ENCODE results near the gene CBARP.
"Not testable (repeated sequence)": the region's sequence is repeated elsewhere in the genome, so short reads cannot be mapped to it uniquely, and the experiment has no call there.

CBARP gene

DNA sequence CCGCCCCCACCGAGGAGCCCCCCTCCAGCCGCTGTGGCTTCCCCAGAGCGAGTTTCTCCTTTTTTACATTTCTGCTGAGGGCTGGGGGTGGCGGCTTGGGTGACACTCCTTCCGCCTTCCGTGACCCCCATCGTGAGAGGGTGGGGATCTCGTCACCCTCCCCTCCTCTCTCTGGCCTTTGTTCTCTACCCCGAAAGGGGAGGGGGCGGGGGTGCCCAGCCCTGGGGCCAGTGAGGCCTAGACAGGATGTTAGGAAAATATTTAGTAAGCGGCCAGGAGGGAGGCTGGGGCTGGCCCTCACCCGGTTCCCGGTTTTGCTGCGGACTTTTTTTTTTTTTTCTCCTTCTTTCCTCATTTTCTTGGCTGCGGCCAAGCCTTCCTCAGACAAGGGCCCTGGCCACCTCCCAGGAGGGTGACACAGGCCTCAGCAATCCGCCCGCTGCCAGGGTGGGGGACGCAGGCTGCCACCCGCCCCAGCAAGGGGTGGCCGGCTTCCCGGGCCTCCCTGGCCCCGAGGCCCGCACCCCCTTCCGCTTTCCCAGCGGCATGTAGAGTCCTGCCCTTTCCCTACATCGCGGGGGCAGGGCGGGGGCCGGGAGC, 14.5 kb upstream of the CBARP start:
- peak in 4 of 5 donors; percentile 44 to 78 (median 54) for DNase-seq

DNA sequence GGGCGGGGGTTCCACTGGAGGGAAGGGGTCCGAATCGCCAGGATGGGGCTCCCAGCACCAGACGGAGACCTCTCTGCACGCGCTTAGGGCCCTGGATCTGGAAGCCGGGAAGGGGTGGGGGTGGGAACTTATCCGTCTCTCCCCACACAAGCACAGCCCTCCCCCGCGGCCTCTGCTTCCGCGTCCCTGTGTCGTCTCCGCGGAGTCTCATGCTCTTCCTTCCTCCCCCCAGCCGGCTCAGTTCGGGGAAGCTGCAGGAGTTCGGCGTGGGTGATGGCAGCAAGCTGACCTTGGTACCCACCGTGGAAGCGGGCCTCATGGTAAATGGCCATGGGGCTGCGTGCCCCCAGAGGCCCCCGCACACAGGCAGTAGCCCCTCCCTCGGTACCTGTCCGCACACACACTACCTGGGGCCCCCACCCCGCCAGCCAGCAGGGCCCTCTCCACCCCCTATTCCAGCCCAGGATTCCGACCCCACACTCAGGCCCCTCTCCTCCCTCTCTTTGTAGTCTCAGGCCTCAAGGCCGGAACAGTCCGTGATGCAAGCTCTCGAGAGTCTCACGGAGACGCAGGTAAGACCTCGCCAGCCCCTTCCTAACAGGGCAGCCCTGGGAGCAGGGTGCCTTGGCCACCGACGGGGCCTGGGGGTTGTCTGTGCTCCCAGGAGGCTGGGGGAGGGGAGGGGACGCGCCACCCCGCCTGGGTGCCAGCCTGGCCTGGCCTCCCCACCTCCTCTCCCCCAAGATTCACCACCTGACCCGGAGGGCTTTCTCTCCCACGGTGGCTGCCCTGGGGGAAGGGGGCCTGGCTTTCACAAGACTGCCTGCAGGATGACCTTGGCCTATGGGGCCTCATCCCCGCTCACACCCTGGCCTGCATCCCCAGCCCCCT, 13.8 kb upstream of the CBARP start:
- DNase-seq: peak; percentile 47 to 76 (median 63)

DNA sequence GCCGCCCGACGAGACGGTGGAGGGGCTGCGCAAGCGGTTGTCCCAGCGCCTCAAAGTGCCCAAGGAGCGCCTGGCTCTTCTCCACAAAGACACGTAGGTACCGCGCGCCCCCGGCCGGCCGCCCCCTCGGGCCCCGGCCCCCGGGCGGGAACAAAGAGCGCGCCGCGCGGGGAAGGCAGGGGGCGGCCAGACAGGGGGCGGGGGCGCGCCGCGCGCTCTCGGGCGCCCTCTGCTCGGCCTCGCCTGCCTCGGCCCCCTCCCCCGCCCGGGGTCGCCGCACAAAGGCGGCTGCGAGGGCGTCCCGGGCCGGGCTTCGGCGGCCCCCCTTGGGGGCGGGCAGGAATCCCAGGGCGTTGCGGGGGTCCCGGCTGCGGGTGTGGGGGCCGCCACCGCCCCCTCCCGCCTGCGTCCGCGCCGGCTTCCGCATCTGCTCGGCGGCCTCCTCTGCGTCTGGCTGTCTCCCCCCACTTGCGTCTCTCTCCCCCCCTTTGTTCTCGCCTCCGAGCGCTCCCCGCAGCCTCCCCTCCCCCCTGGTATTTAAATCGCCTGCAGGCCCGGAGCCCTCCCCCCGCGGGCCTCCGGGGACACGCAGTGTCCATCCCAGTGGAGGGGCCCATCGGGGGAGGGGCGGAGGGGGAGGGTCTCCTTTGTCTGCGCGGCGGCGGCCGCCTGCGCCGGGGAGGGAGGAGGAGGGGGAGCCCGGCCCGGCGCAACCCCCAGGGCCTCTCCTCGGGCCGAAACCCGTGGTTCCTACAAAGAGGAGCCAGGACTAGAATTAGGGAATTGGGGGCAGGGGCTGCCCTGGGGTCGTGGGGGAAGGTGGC, 12.8 kb upstream of the CBARP start:
- DNase-seq: peak; percentile 38 to 64 (median 61)

DNA sequence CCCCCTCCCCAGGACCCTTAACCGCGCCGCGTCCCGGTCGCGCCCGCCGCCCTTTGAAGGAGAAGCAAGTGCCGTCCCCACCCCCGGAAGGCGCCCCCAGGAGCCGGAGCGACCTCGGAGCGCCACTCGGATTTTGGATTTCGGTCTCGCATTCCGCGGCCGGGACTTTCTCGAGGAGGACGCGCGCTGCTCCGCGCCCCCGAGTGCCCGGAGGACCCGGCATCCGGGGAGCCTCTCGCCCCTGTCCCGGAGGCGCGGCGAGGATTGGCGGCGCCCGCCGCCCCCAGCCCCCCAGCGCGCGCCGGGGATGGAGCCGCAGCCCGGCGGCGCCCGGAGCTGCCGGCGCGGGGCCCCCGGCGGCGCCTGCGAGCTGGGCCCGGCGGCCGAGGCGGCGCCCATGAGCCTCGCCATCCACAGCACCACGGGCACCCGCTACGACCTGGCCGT, 12.2 kb upstream of the CBARP start:
- no peak for DNase-seq

DNA sequence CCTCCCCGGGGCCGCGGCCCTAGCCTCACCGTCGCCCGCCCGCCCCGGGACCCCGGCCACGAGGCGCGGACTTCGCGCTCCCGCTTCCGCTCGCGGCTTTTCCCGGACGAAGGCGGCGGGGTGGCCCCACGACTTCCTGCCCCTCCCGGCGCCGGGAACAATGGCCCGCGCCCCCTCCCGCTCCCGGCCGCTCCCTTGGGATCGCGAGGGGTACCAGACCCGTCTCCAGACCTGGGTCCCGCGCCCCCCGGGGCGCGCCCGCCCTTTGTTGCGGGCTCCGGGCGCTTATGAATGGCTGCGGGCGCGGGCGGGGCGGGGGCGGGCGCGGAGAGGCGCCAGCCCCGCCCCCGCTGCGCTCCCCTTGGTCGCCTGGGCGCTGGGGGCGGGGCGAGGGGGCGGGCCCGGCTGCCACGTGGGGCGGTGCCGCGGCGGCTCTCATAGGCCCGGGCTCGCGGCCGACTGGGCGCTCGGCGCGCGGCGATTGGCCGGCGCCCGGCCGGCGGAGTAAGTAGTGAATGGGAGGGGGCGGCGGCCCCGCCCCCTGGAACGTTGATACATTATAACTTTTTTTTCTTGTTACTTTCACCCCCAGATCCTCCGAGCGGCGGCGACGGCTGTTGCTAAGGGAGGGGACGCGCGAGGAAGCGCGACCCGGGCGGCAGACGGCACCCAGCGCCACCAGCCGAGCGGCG, 11.6 kb upstream of the CBARP start:
- DNase-seq: peak; percentile 87 to 98 (median 90)

DNA sequence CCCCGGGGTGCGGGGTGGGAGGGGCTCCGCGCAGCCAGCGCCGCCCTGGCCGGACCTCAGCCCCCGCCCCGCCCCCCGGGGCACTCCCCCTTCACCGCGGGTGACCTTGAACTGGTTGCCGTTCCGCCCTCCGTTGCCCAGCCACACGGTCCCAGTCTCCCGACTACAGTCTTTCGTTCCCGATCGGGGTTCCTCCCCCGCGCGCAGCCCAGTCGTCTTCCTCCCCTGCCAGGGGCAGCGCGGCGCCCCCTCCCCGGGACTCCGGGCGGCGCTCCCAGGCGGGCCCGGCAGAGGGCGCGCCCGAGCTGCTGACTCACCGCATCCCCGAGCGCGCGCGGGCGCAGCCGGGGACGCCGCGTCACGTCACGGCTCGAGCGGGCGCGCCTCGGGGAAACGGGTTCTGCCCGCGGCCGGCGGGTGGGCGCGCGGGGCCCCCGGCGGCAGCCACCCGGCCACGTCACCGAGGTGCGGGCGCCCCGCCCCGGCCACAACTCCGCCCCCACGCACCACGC, 11.0 kb upstream of the CBARP start:
- peak; percentile 73 to 90 (median 81) for DNase-seq

DNA sequence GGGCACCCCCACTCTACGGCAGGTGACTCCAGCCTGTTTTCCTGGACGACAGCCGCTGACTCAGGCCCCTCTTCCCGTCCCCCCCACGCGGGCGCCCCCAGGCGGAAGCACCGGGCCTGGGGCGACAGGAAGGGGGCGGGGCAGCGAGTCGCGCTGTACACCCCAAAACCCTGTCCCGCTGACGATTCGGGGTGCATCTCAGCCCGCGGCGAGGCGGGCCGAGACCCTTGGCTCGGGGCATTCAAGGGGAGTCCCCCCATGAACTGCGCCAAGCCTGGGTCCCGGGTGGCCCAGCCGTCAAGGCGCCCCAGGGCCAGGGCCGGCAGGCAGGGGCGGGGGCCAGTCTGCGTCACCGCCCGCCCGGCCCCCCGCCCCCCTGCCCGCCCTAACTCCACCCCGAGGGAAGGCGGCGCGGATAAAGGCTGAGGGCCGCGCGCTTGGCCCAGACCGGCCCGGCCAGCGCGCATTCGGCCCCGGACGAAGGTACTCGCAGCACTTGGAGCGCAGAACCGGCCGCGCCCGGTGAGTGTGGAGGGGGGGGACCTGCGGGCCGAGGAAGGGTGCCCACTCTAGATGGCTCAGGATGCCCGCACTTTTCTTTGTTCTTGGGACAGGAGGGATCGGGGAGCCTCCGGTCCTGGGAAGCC, 10.5 kb upstream of the CBARP start, which contains the start of gene MIDN:
Gene MIDN (plus strand): TSS at position 445 of the 647 bp plus-strand sequence. CDS start 1,714 bp downstream, outside the sequence.
- peak; percentile 62 to 81 (median 67) for DNase-seq

DNA sequence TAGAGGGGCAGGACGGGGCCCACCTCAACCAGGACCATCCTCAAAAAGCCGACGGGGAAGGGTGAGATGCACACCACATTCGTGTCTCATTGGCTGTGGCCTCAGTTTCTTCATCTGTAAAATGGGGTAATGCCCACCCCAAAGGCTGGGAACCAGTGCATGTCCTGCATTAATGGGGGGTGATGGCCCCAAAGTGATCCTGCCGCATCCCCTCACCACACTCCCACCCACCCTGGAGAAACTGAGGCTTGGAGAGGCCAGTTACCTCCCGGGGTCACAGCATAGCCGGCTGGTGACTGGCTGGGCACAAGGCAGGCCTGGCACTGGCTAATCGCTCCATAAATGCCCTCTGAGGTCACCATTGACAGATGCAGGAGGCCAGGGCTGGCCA, 9.9 kb upstream of the CBARP start:
- no peak for DNase-seq

DNA sequence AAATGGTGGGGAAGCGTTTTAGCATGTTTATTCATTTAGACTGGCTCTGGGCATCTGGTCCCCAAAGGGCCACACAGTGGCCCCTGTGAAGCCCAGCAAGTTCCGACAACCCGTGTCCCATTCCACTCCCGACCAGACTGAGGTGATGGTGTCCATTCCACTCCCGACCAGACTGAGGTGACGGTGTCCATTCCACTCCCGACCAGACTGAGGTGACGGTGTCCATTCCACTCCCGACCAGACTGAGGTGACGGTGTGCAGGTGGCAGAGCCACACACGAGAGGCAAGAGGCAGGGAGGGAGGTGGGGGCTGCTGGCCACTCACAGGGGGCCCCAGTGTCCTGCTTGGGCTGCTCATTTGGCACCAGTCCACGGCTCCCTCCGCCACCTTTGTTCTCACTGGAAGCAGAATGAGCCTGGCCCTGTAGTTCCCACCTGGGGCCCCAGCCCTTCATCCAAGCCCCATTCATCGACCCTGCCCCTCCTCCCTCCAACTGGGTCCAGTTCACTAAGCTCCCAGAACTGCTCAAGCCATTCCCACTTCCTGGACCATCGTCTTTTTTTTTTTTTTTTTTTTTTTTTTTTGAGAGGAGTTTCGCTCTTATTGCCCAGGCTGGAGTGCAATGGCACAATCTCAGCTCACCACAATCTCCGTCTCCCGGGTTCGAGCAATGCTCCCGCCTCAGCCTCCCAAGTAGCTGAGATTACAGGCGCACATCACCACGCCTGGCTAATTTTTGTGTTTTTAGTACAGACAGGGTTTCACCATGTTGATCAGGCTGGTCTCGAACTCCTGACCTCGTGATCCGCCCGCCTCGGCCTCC, 8.7 kb upstream of the CBARP start:
- not testable (repeated sequence) for DNase-seq

DNA sequence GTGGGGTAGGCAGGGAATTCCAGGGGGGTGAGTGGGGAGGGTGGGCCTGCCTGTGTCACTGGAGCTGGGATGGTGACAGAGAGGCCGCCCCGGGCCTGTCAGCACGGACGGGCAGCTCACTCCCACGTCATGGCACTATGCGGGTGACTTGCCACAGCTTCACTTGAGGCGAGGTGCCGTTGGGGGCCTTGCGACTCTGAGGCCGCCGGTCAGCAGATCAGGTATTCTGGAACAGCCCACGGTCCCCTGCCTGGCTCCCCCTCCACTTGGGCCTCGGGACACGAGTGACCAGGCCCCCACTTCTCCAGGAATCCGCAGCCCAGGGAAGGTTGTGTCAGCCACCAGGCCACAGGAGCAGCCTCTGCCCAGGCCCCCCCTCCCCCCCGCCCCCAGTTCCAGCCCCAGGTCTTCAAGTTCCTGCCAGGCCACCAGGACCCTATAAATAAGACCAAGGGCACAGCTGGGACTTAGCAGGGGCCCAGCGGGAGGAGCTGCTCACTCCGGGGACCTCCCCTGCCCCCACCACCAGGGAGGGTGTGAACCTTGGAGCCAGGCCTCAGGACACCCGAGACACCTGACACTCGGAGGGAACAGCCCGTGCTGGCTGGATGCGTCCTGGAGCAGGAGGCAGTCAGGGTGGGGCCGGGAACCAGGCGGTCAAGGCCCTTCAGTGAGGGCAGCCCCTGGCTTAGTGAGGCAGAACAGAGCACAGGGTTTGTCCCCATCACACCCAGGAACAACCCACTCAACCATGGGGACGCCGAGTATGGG, 7.9 kb upstream of the CBARP start:
- no peak for DNase-seq

DNA sequence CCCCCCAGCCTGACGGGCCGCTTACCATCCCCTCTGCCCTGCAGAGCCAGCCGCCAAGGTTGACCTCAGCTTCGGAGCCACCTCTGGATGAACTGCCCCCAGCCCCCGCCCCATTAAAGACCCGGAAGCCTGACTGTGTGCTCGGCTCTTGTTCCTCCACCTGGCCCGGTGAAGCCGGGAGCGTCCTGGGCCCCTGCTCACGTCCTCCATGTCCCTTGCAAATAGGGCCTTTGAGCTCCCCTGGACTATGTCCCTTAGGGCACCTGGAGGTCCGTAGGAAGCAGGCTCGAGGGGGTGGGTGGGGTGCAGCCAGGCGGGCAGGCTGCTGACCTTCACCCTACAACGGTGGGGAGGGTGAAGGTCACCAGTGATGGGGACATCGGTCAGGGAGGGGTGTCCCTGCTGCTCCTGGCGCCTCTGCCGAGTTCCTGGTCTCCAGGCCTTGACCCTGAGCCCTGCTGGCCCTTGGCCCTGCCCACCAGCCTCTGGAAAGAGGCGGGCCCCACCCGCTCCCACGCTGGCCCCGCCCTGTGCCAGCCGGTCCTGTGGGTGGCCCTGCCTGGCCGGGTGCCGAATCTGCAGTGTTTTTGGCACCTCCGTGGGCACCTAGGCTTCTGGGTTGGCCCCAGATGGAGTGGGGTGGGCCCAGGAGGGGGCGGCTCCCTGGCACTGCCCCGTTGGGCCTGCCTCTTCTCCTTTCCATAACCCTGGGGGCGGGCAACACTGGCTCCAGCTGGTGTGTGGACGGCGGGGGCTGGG, 7.1 kb upstream of the CBARP start:
- no peak for DNase-seq

DNA sequence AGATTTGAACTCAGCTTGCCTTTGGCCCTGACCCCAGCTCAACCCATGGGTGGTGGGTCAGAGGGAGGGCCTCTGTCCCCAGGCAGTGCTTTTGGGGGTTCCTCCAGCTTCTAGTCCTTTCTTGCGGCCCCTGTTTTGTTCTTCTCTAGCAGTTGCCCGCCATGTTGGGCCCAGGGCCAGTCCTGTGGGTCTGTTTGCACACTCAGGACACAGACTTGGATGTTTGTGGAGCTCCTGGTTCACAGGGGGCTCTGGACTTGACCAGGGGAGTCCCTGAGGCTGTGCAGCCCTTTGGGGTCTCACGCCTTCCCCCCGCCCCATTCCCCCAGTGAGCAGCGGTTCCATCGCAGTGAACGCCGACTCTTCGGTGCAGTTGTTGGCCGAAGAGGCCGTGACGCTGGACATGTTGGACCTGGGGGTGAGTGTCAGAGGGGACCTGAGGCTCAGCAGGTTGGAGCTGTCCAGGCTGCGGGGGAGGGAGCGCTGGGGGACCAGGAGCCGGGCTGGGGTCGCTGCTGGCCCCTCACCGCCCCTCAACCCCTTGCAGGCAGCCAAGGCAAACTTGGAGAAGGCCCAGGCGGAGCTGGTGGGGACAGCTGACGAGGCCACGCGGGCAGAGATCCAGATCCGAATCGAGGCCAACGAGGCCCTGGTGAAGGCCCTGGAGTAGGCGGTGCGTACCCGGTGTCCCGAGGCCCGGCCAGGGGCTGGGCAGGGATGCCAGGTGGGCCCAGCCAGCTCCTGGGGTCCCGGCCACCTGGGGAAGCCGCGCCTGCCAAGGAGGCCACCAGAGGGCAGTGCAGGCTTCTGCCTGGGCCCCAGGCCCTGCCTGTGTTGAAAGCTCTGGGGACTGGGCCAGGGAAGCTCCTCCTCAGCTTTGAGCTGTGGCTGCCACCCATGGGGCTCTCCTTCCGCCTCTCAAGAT, 6.2 kb upstream of the CBARP start:
- DNase-seq: peak; percentile 67 to 82 (median 79)

DNA sequence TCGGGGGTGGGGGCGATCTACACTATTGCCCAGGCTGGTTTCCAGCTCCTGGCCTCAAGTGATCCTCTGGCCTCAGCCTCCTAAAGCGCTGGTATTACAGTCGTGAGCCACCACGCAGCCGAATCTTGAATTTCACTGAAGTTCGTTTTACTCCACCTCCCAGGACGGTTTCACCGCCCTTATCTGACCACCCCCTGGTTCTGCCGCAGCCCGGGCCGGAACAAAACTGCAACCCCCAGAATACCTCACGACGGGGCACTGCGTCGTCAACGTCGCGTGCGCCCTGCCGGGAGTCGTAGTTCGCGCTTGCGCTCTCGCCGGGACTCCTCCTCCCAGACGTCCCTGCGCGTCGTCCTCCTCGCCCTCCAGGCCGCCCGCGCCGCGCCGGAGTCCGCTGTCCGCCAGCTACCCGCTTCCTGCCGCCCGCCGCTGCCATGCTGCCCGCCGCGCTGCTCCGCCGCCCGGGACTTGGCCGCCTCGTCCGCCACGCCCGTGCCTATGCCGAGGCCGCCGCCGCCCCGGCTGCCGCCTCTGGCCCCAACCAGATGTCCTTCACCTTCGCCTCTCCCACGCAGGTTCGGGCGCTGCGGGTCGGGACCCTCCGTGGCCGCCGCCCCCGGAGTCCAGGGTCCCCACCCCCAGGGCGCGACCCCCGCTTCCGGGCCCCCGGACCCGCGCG, 3.8 kb upstream of the CBARP start, which contains the start of gene ATP5F1D:
Gene ATP5F1D (plus strand): TSS at position 335 of the 679 bp plus-strand sequence. CDS start 100 bp downstream, at position 435.
- DNase-seq: peak; percentile 73 to 94 (median 85)

DNA sequence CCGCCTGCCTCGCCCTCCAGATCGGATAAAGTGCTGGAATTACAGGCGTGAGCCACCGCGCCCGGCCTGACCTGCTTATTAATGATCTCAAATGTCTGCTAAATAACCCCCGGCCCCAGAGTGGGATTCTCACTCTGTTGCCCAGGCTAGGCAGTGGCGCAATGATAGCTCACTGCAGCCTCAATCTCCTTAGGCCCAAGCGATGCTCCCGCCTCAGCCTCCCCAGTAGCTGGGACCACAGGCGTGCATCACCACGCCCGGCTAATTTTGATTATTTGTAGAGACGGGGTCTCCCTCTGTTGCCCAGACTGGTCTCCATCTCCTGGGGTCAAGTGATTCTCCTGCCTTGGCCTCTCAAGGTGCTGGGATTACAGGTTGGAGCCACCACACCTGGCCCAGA, 3.1 kb upstream of the CBARP start:
- DNase-seq: no peak

DNA sequence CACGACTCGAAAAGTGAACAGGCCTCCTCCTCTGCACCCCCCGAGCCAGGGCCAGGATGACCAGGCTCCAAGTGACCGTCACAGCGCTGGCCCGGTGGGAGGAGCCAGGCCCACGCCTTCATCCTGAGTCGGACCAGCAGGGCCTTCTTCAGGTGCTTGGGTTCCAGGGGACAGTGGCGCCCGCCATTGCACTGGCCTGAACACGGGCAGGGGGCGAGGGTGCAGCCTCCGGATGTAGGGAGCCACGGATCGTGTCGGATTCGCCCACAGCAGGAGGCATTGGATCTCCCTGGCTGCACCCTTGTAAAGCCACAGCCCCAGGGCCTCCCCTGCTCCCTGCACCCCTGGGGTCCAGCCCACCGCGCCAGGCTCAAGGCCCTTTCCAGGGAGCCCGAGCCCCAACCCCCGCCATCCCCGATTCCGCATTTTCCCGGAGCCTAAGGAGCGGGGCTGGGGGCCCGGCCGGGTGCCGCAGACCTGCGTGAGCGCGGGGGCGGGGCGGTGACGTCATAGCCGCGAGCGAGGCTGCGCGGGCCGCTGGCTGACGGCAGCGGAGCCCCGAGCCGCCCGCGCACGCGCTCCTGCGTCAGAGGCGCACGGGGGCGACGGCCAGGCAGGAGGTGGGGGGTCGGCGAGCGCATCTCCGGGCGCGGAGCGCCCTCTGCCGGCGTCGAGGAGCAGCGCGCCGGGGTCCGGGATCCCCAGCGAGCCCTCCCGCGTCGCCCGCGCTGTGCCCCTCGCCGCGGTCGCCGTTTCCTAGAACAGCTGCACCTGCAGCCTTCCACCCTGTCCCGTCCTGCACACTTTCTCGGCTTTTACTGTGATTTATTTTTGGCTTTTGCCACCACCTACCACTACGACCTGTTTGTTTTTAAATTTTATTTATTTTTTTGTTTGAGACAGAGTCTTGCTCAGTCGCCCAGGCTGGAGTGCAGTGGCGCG, 2.3 kb upstream of the CBARP start:
- DNase-seq: peak; percentile 87 to 98 (median 89)

DNA sequence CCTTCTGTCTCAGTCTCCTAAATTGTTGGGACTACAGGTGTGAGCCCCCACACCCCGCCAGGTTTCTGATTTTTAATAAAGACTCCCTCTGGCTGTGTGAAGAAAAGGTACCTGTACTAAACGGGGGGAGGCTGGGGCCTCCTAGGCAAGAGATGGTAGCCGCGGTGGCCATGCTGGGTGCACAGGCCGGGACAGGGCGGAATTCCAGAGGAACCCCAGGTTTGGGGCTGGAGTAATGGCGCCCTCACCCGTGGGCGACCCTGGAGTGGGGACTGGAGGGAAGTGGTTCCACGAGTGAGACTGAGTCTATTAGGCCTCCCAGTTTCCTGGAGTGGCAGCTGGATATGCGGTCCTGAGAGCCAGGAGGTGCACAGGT, 1.6 kb upstream of the CBARP start:
- no peak for DNase-seq
